Right hindlimb (tissue), 1 donor: ENCODE data around the gene TMC1.

ENCODE experiments used
- DNase-seq: peaks from one replicate; pipeline ENCODE4 v3.0.0-alpha.2; 2018

Gene TMC1

GRCh38 chr9:72576087-72576486, 54.7 kb downstream of the TMC1 start:
- DNase-seq: no peak

GRCh38 chr9:72577212-72577753, 55.9 kb downstream of the TMC1 start:
- no peak for DNase-seq

GRCh38 chr9:72579190-72579589, 57.8 kb downstream of the TMC1 start:
- DNase-seq: peak; percentile 34

- DNase-seq: no peak
These were observed 58.6 kb downstream of the TMC1 start for GRCh38 chr9:72579880-72580550.

- DNase-seq: no peak
These were observed 60.3 kb downstream of the TMC1 start for GRCh38 chr9:72581694-72582093.

- DNase-seq: no peak
These were observed 62.0 kb downstream of the TMC1 start for GRCh38 chr9:72583370-72583769.

- DNase-seq: no peak
These were observed 65.2 kb downstream of the TMC1 start for GRCh38 chr9:72586388-72587130.

GRCh38 chr9:72588336-72588735, 66.9 kb downstream of the TMC1 start:
- peak; percentile 50 for DNase-seq

GRCh38 chr9:72589667-72590521, 68.5 kb downstream of the TMC1 start:
- no peak for DNase-seq

- DNase-seq: no peak
These were observed 69.4 kb downstream of the TMC1 start for GRCh38 chr9:72590824-72591223.

GRCh38 chr9:72592502-72593403, 71.3 kb downstream of the TMC1 start:
- DNase-seq: peak; percentile 28

GRCh38 chr9:72596451-72597180, 75.2 kb downstream of the TMC1 start:
- no peak for DNase-seq

- no peak for DNase-seq
These were observed 75.7 kb downstream of the TMC1 start for GRCh38 chr9:72597181-72597517.

- no peak for DNase-seq
These were observed 76.2 kb downstream of the TMC1 start for GRCh38 chr9:72597601-72598000.

GRCh38 chr9:72598639-72599038, 77.2 kb downstream of the TMC1 start:
- DNase-seq: no peak

- no peak for DNase-seq
These were observed 78.6 kb downstream of the TMC1 start for GRCh38 chr9:72599874-72600534.

- DNase-seq: no peak
These were observed 79.3 kb downstream of the TMC1 start for GRCh38 chr9:72600671-72601070.

- no peak for DNase-seq
These were observed 80.2 kb downstream of the TMC1 start for GRCh38 chr9:72601615-72602014.

- DNase-seq: no peak
These were observed 91.0 kb downstream of the TMC1 start for GRCh38 chr9:72612449-72612848.

- no peak for DNase-seq
These were observed 92.7 kb downstream of the TMC1 start for GRCh38 chr9:72614067-72614466.

GRCh38 chr9:72615931-72616330, 94.5 kb downstream of the TMC1 start:
- no peak for DNase-seq
